Measurements from ENCODE around the gene FBLN7. TPM values are rescaled to one million over a fixed set of nuclear protein-coding genes. Genes with fewer than 3 reads are reported as not detected.
"Not testable (repeated sequence)": the region's sequence is repeated elsewhere in the genome, so short reads cannot be mapped to it uniquely, and the experiment has no call there.

FBLN7 gene
- total RNA-seq, 4 donors from 2014 or later, result 1.1 to 4.2 (median 1.3) TPM; not detected in 1

GRCh38 chr2:112199188-112199587, 61.0 kb downstream of the FBLN7 start:
- H3K4me3 ChIP-seq, result no peak overlapping the region
- no peak overlapping the region for H3K27ac ChIP-seq
- no peak for ATAC-seq
- no peaks in the 10 kb centered on the region for H3K27me3 ChIP-seq
- peaks cover 0 to 14% (median 0%) of the 10 kb centered on the region in 3 donors for H3K9me3 ChIP-seq
- H3K36me3 ChIP-seq, result no peaks in the 10 kb centered on the region
- 52 to 70% methylated on average over 3 of the region's 3 CpGs for WGBS, 2 donors (ENCODE audit: low coverage in 1 of 2)
- H3K4me1 ChIP-seq, result no peaks in the 10 kb centered on the region
- TF ChIP-seq POLR2AphosphoS5 (IDR thresholded peaks at IDR 0.05) (no peak), CTCF (IDR thresholded peaks at IDR 0.05) (no peak), EP300 (IDR thresholded peaks at IDR 0.05) (no peak), POLR2A (IDR thresholded peaks at IDR 0.05) (no peak)

GRCh38 chr2:112201696-112202430, 63.7 kb downstream of the FBLN7 start:
- Histone ChIP-seq H3K27me3 (no peaks in the 10 kb centered on the region), H3K27ac (no peak overlapping the region), H3K4me1 (no peaks in the 10 kb centered on the region), H3K9me3 (peaks cover 0 to 24% (median 0%) of the 10 kb centered on the region in 3 donors), H3K36me3 (no peaks in the 10 kb centered on the region), H3K4me3 (no peak overlapping the region)
- WGBS, 2 donors (ENCODE audit: low coverage in 1 of 2), result 75 to 79% methylated on average over 3 of the region's 3 CpGs
- TF ChIP-seq CTCF (IDR thresholded peaks at IDR 0.05) (no peak), POLR2AphosphoS5 (IDR thresholded peaks at IDR 0.05) (no peak), EP300 (IDR thresholded peaks at IDR 0.05) (no peak), POLR2A (IDR thresholded peaks at IDR 0.05) (no peak)
- ATAC-seq, result no peak

GRCh38 chr2:112204411-112204810, 66.2 kb downstream of the FBLN7 start:
- H3K36me3 ChIP-seq, result no peaks in the 10 kb centered on the region
- no peaks in the 10 kb centered on the region for H3K4me1 ChIP-seq
- 100% methylated on average over 2 of the region's 2 CpGs for WGBS, 2 donors (ENCODE audit: low coverage in 1 of 2)
- TF ChIP-seq POLR2AphosphoS5 (IDR thresholded peaks at IDR 0.05) (no peak), EP300 (IDR thresholded peaks at IDR 0.05) (no peak), POLR2A (IDR thresholded peaks at IDR 0.05) (no peak), CTCF (IDR thresholded peaks at IDR 0.05) (no peak)
- no peak overlapping the region for H3K27ac ChIP-seq
- no peak overlapping the region for H3K4me3 ChIP-seq
- H3K27me3 ChIP-seq, result no peaks in the 10 kb centered on the region
- no peak for ATAC-seq
- H3K9me3 ChIP-seq, result peaks cover 0 to 24% (median 0%) of the 10 kb centered on the region in 3 donors

GRCh38 chr2:112207905-112208304, 69.7 kb downstream of the FBLN7 start:
- peaks cover 0 to 21% (median 0%) of the 10 kb centered on the region in 3 donors for H3K9me3 ChIP-seq

GRCh38 chr2:112216167-112216566, 78.0 kb downstream of the FBLN7 start:
- Histone ChIP-seq H3K9me3 (peaks cover 0 to 6% (median 0%) of the 10 kb centered on the region in 3 donors), H3K36me3 (peaks cover 0 to 31% of the 10 kb centered on the region in 2 donors), H3K4me1 (no peaks in the 10 kb centered on the region), H3K27ac (no peak overlapping the region), H3K4me3 (no peak overlapping the region), H3K27me3 (no peaks in the 10 kb centered on the region)
- WGBS, 2 donors (ENCODE audit: low coverage in 1 of 2), result 87% methylated on average over 3 of the region's 3 CpGs; no CpG with 5 or more reads in 1 of the 2 donors
- TF ChIP-seq POLR2AphosphoS5 (IDR thresholded peaks at IDR 0.05), result no peak
- no peak for ATAC-seq

More at GRCh38 chr2:112207905-112208304, 69.7 kb downstream of the FBLN7 start:
- H3K36me3 ChIP-seq, result peaks cover 0 to 13% of the 10 kb centered on the region in 2 donors
- not testable (repeated sequence) for H3K27me3 ChIP-seq, H3K4me3 ChIP-seq, H3K4me1 ChIP-seq, H3K27ac ChIP-seq, ATAC-seq
- 77 to 92% methylated on average over 2 of the region's 3 CpGs for WGBS, 2 donors (ENCODE audit: low coverage in 1 of 2)

GRCh38 chr2:112217854-112218253, 79.7 kb downstream of the FBLN7 start:
- no peaks in the 10 kb centered on the region for H3K4me1 ChIP-seq
- TF ChIP-seq POLR2AphosphoS5 (IDR thresholded peaks at IDR 0.05) (no peak), CTCF (IDR thresholded peaks at IDR 0.05) (no peak), POLR2A (IDR thresholded peaks at IDR 0.05) (no peak), EP300 (IDR thresholded peaks at IDR 0.05) (no peak)
- no peaks in the 10 kb centered on the region for H3K27me3 ChIP-seq
- ATAC-seq, result no peak
- peaks cover 0 to 6% (median 0%) of the 10 kb centered on the region in 3 donors for H3K9me3 ChIP-seq
- no peak overlapping the region for H3K27ac ChIP-seq
- H3K36me3 ChIP-seq, result peaks cover 0 to 21% of the 10 kb centered on the region in 2 donors
- H3K4me3 ChIP-seq, result no peak overlapping the region

Data from gastroesophageal sphincter (tissue), 4 donors.